AG04449 (cell line): ENCODE data around the gene ARHGAP22.

Source experiments
- CTCF ChIA-PET: fragments of 350-600 bp; formaldehyde crosslinking; extraction: SDS; loops from one replicate; lab custom pipeline; 2021; ENCODE audit warnings: antibody characterized with exemption; lab: Yijun Ruan, JAX
- POLR2A ChIA-PET: fragments of 400-600, 350-600 bp; formaldehyde crosslinking; extraction: SDS; loops from one replicate; lab custom pipeline; 2020; ENCODE audit warnings: antibody characterized with exemption, inconsistent platforms; lab: Yijun Ruan, JAX
- DNase-seq: peaks from one replicate; pipeline ENCODE4 v3.0.0-alpha.2; 2010; ENCODE audit warnings: low read depth, low spot score
- H3K4me3 ChIP-seq: 2 replicates; pipeline ENCODE4 v1.5.1; 2011; ENCODE audit warnings: low read depth, mild to moderate bottlenecking, control low read depth, low read length
- TF ChIP-seq, protein P1 (sequence below): IDR thresholded peaks from one replicate; pipeline ENCODE4 v1.5.1; 2011; ENCODE audit warnings: mild to moderate bottlenecking, moderate library complexity, low read length, control low read depth, inconsistent platforms; ENCODE audit not compliant: insufficient read depth; ENCODE audit errors: missing control alignments

ARHGAP22 gene

DNA sequence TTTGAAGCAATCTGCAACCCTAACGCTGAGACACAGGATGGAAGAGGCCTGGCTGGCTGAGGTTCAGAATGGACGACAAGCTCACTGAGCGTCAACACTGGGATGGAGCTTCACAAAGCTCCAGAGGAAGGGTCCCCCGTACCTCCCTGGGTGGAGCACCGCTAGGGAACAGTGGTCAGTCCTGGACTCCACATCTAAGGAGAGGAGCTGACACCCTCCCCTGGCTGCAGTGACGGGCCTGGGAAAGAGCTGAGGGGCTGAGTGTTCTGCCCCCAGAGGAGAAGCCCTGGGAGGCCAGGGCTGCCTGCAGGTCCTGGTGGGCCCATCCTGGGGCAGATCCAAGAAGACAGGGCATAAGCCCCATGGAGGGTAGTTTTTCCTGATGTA, 146.2 kb downstream of the ARHGAP22 start:
- no peak overlapping the region for H3K4me3 ChIP-seq
- TF ChIP-seq, protein P1, sequence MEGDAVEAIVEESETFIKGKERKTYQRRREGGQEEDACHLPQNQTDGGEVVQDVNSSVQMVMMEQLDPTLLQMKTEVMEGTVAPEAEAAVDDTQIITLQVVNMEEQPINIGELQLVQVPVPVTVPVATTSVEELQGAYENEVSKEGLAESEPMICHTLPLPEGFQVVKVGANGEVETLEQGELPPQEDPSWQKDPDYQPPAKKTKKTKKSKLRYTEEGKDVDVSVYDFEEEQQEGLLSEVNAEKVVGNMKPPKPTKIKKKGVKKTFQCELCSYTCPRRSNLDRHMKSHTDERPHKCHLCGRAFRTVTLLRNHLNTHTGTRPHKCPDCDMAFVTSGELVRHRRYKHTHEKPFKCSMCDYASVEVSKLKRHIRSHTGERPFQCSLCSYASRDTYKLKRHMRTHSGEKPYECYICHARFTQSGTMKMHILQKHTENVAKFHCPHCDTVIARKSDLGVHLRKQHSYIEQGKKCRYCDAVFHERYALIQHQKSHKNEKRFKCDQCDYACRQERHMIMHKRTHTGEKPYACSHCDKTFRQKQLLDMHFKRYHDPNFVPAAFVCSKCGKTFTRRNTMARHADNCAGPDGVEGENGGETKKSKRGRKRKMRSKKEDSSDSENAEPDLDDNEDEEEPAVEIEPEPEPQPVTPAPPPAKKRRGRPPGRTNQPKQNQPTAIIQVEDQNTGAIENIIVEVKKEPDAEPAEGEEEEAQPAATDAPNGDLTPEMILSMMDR: no peak
- CTCF ChIA-PET: interaction anchor here (1.0 to 1.1 kb wide), 2 partner anchors 9 to 197 kb away, joined by 3 to 4 read pairs; no protein-coding TSS in a partner anchor
- DNase-seq: no peak
- POLR2A ChIA-PET: no interaction called here

DNA sequence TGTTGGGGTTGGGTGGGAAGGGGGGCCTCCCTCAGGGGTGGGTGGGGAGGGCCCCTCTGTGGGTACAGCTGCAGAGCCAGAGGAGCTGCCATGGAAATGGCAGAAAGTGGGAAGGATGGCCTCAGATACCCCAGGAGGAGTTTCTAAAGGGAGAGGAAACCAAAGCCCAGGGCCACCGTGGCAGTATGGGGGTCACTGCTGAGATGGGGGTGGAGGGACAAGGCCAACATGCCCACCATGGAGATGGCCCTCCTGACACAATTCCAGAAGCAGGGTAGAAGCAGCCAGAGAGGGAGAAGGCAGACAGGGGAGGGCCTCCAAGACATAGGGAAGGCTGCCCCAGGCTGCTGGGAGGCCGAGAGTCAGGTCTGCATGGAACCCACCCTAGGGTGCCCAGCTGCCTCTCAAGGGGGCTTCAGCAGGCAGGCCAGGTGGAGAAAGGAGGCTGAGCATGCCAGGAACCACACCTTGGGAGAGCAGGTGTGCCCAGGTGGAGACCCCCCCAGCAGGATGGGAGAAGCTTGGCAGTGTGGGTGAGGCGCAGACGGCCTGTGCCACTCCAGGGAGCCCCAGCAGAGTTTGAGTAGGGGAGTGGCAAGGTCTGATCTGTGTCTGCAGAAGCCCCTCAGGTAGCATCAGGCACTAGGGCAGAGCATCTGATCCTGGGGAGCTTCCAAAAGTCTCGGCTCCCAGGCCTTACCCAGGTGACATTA, 146.8 kb downstream of the ARHGAP22 start:
- no peak overlapping the region for H3K4me3 ChIP-seq
- TF ChIP-seq, protein P1: no peak
- POLR2A ChIA-PET: no interaction called here
- CTCF ChIA-PET: interaction anchor here (1.0 to 1.1 kb wide), 2 partner anchors 9 to 198 kb away, joined by 3 to 4 read pairs; no protein-coding TSS in a partner anchor
- no peak for DNase-seq

DNA sequence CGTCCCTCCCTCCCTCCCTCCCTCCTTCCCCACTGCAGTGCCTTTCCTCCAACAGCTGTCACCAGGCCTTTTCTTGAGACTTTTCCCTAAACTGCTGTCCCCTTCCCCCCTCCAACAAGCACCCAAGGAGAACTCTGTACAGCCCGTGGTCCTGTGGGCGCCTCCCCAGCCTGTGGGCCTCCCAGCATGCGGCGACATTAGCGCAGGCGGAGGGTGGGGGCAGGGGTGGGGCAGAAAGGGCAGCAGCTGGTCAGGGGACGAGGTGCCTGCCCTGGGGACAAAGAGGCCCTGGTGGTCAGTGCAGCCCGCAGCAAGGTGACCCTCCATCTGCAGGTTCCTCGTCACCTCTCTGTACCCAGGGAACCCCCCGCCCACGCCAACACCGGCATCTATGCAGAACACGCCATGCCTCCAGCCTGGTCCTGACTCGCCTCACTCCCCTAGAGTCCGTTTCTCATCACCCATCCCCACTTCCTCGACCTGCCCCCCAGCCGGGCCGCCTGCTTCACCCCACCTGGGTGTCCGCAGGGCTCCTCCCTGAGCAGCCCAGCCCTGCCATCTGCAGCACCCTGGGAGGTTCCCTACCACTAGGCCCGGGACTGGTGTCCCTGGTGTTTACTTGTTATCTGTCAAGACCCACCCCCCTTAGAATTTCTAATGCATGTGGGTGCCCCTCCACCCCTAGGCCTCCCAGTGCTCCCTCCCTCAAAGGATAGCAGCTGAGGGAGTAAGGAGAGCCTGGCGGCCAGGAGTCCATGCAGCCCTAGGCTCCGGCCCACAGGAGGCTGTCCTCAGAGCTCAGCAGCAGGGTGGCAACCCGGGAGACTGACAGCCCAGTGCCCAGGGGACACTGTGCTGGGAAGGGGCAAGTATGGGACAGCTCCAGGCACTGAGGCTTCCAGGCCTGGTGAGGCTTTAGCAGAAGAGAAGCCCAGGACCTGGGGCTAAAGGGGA, 147.8 kb downstream of the ARHGAP22 start:
- ChIA-PET POLR2A (no interaction called here), CTCF (no interaction called here)
- TF ChIP-seq, protein P1: no peak
- DNase-seq: no peak
- no peak overlapping the region for H3K4me3 ChIP-seq

DNA sequence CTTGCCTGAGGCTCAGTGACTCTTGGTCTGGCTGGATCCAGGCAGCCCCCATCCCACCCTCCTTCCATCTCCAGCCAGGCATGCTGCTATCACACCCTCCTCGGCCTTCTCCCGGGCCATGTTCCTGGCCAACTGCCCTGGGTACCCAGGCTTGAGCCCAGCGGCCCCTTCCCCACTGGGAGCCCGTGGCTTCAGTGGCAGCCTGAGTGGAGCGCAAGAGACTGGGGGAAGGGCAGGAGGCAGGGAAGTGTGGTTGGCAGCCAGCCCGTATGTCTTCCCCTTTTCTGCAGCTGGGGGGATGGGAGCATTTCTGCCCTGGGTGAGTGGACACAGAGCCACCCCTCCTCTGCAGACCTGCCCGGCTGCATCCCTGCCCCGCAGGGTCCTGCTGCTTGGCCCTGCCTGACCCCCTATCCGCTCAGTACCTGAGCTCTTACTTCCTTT, 148.5 kb downstream of the ARHGAP22 start:
- no peak overlapping the region for H3K4me3 ChIP-seq
- no peak for DNase-seq
- POLR2A ChIA-PET: no interaction called here
- CTCF ChIA-PET: no interaction called here
- TF ChIP-seq, protein P1: no peak

DNA sequence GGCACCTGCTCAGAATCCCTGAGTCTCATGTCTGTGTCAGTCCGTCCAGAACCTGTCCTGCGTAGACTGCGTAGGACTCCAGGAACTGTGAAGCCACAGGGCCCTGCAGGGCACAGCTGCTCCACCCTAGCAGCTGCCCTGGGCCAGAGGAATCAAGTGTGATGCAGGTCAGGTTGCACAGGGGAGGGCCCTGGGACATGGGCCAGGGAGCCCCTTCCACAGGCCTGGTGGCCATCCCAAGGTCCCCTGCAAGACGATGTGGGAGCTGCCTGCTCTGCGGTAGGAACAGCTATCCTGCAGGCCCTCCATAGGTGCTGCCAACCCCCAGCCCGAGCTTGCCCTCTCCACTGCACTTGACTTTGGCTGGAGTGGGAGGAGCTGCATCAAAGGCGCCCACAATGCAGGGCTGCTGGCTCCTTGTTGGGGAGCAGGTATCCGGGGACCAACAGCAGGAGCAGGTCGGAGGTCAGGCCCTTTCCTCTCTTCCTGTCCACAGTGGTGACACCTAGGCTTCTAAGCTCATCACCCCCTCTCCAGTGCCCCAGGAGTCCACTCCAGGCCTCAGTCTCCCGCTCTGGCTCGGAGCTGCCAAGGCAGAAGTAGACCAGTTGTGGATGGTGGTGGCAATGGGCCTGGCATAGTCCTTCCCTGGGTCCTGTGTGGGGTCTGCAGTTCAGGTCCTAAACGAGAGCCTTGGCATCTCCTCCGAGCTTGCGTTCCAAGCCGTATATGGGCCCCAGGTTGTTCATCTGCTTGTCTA, 149.3 kb downstream of the ARHGAP22 start:
- TF ChIP-seq, protein P1: no peak
- ChIA-PET POLR2A (no interaction called here), CTCF (interaction anchor here (1.0 to 2.3 kb wide), 3 partner anchors 8 to 11 kb away, joined by 3 to 11 read pairs (median 7); no protein-coding TSS in a partner anchor)
- no peak overlapping the region for H3K4me3 ChIP-seq
- DNase-seq: no peak
